T1000 (cell line): Measurements from ENCODE around the gene TMEM126B.

Experiments used
- DNase-seq: peaks from one replicate; lab custom pipeline; 2025; ENCODE audit warnings: mixed read lengths; lab: John Stamatoyannopoulos, UW

Gene TMEM126B

GRCh38 chr11:85682330-85683305, 54.2 kb downstream of the TMEM126B start:
- DNase-seq = peak; percentile 25

GRCh38 chr11:85685125-85685819, 56.9 kb downstream of the TMEM126B start:
- DNase-seq = no peak

GRCh38 chr11:85685820-85686459, 57.5 kb downstream of the TMEM126B start, which contains the start of gene CCDC89:
CCDC89 (minus strand) TSS chr11:85686195; CDS start chr11:85686130, 65 bp downstream.
- DNase-seq = peak; percentile 65
